Fibroblast of lung (primary cell): Measurements from ENCODE around the gene SAPCD1. TPM values are rescaled to one million over a fixed set of nuclear protein-coding genes. Genes with fewer than 3 reads are reported as not detected.

Experiments used
- DNase-seq, 2 donors: peaks; one replicate each; pipeline versions ENCODE4 v3.0.0 to v3.0.0-alpha.2; 2010; ENCODE audit warnings: low read depth in 2 of 2
- H2AFZ ChIP-seq: 2 replicates; pipeline ENCODE4 v1.5.1; 2012; ENCODE audit warnings: low read length, control low read depth, inconsistent platforms
- H3K27ac ChIP-seq: 2 replicates; pipeline ENCODE4 v1.5.1; 2011; ENCODE audit warnings: low read length, control low read depth; ENCODE audit not compliant: insufficient read depth
- H3K27me3 ChIP-seq: 2 replicates; pipeline ENCODE4 v1.5.1; 2011; ENCODE audit warnings: mild to moderate bottlenecking, low read length; ENCODE audit not compliant: control insufficient read depth, insufficient read depth
- H3K36me3 ChIP-seq: 2 replicates; pipeline ENCODE4 v1.5.1; 2011; ENCODE audit warnings: low read length; ENCODE audit not compliant: control insufficient read depth, insufficient read depth
- H3K4me1 ChIP-seq: 2 replicates; pipeline ENCODE4 v1.5.1; 2011; ENCODE audit warnings: low read length; ENCODE audit not compliant: control insufficient read depth, insufficient read depth; ENCODE audit errors: extremely low read depth
- H3K4me2 ChIP-seq: 2 replicates; pipeline ENCODE4 v1.5.1; 2011; ENCODE audit warnings: low read length, control low read depth; ENCODE audit not compliant: insufficient read depth; ENCODE audit errors: extremely low read depth
- H3K4me3 ChIP-seq, 4 experiments: fragments of 200-600 bp in 1 of 4; sonication (generic) in 1 of 4; replicated peaks in 1 of 4; 2 replicates each; pipeline ENCODE4 v1.5.1; 2011 to 2016; ENCODE audit warnings: low read length in 4 of 4, low read depth in 3 of 4, mild to moderate bottlenecking in 3 of 4, control low read depth in 2 of 4, inconsistent platforms in 1 of 4, mixed read lengths in 1 of 4; ENCODE audit not compliant: insufficient read depth in 1 of 4; ENCODE audit errors: control extremely low read depth in 1 of 4
- H3K79me2 ChIP-seq: 2 replicates; pipeline ENCODE4 v1.5.1; 2012; ENCODE audit warnings: mild to moderate bottlenecking, low read length, inconsistent platforms; ENCODE audit not compliant: control insufficient read depth, insufficient read depth
- H3K9ac ChIP-seq: 2 replicates; pipeline ENCODE4 v1.5.1; 2011; ENCODE audit warnings: mild to moderate bottlenecking, low read length, control low read depth; ENCODE audit not compliant: insufficient read depth
- H3K9me3 ChIP-seq: 2 replicates; pipeline ENCODE4 v1.5.1; 2012; ENCODE audit warnings: low read depth, low read length; ENCODE audit not compliant: control insufficient read depth, insufficient read depth
- H4K20me1 ChIP-seq: 2 replicates; pipeline ENCODE4 v1.5.1; 2011; ENCODE audit warnings: low read length; ENCODE audit not compliant: control insufficient read depth, insufficient read depth; ENCODE audit errors: extremely low read depth
- EZH2 ChIP-seq: IDR thresholded peaks from 2 replicates; pipeline ENCODE4 v1.5.1; 2012; ENCODE audit warnings: low read length, control low read depth, mild to moderate bottlenecking; ENCODE audit errors: missing control alignments
- polyA plus RNA-seq, 2 donors: library from polyadenylated mRNA; depleted of rRNA in 1 of 2; stranded (reverse) in 1 of 2; unstranded in 1 of 2; fragments of >200 nt; gene quantifications; 2 replicates each; pipeline ENCODE4 v1.2.1, GENCODE V29; 2011 to 2012; ENCODE audit warnings: missing spikeins in 1 of 2
- total RNA-seq: library from RNA; depleted of rRNA; stranded (reverse); fragments of >200 nt; gene quantifications from 2 replicates; pipeline ENCODE4 v1.2.1, GENCODE V29; 2014
- TF ChIP-seq, protein P1 (sequence below), 2 donors: IDR thresholded peaks in 1 of 2; conservative IDR thresholded peaks in 1 of 2; 1 replicate in 1 of 2; 2 replicates in 1 of 2; pipeline ENCODE4 v1.5.1; 2011 to 2012; ENCODE audit warnings: low read length in 2 of 2, control low read depth in 1 of 2, inconsistent platforms in 1 of 2, low read depth in 1 of 2, mild to moderate bottlenecking in 1 of 2

The SAPCD1 gene
- total and polyA plus RNA-seq, 2 donors (not counting 1 experiment from before 2014, with no cell fraction given) = 0.50 to 1.3 TPM

DNA sequence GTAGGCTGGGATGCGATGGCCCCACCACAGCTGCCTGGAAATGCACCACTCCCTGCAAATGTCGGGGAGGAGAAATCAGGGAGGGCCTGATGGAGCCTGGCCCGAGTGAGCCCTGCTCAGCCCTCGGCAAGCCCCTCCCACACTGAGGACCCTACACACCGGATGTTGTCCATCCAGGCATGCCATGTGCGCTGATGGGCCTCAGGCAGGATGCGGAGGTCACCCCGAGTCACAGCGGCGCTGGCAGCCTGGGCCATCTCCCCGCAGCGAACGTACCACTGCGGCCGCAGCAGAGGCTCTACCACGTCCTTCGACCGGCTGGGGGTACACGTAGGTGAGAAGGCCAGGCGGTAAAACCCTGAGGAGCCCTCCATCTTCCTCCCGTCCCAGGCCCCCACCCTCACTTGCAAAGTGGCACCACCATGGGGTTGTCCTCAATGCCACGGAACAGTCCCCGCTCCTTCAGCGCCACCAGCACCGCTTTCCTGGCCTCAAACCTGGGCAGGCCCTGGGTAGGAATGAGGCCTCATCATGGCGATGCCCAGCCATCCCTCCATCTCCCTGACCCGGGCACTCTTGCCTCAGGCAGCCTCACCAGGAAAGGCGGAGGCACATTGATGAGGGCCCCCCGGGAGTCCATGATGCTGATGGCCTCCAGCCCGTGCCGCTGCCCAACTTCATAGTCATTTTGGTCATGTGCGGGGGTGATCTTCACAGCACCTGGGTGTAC lies 19.8 kb downstream of the SAPCD1 start:
- H3K27ac ChIP-seq = no peak overlapping the region
- no peak overlapping the region for H2AFZ ChIP-seq
- no peak overlapping the region for H3K4me2 ChIP-seq
- H3K9me3 ChIP-seq = no peaks in the 10 kb centered on the region
- peaks cover 2% of the 10 kb centered on the region for H3K4me1 ChIP-seq
- H3K27me3 ChIP-seq = no peaks in the 10 kb centered on the region
- no peak overlapping the region for H3K4me3 ChIP-seq
- H3K9ac ChIP-seq = no peak overlapping the region
- DNase-seq = no peak
- no peaks in the 10 kb centered on the region for H4K20me1 ChIP-seq
- H3K79me2 ChIP-seq = no peaks in the 10 kb centered on the region
- H3K36me3 ChIP-seq = peaks cover 27% of the 10 kb centered on the region
- TF ChIP-seq, protein P1, sequence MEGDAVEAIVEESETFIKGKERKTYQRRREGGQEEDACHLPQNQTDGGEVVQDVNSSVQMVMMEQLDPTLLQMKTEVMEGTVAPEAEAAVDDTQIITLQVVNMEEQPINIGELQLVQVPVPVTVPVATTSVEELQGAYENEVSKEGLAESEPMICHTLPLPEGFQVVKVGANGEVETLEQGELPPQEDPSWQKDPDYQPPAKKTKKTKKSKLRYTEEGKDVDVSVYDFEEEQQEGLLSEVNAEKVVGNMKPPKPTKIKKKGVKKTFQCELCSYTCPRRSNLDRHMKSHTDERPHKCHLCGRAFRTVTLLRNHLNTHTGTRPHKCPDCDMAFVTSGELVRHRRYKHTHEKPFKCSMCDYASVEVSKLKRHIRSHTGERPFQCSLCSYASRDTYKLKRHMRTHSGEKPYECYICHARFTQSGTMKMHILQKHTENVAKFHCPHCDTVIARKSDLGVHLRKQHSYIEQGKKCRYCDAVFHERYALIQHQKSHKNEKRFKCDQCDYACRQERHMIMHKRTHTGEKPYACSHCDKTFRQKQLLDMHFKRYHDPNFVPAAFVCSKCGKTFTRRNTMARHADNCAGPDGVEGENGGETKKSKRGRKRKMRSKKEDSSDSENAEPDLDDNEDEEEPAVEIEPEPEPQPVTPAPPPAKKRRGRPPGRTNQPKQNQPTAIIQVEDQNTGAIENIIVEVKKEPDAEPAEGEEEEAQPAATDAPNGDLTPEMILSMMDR (conservative IDR thresholded peaks at IDR 0.05 in 1 of 2, IDR thresholded peaks at IDR 0.05 in 1 of 2; ENCODE audit: low read depth in 1 of 2, low read length in 2 of 2) = no peak
- TF ChIP-seq EZH2 = no peak

DNA sequence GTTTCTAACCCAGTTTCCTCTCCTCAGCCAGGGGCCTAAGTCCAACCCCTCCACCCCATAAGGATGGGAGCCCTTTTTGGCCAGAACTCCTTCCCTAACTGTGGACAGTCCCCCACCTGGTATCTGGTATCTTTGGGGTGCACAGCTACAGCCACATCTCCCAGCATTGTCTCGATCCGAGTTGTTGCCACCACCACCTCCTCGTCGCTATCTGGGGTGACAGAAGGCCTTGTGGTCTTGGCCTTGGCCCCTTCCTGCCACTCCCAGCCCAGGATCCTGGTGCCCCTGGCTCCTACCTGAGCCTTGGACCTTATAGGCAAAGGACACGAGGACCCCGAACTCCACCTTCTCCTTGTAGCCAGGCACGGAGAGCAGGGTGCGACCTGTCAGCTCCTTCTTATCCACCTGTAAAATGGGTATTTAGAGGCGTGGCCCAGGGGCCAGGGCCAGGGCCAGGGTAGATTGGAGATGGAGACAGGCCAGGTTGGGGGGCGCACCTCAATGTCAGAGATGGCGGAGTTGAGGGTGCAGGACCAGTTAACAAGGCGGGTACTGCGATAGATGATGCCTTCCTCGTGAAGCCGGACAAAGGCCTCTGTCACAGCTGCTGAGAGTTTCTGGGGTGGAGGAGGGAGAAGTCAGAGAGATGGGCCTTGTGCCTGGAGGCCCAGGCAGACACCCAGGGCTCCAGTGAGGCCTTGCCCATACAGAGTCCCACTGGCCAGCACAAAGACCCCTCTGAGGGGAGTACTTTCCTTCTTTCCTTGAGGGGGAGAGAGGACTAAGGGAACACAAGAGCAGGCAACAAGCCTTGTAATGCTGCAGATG lies 21.9 kb downstream of the SAPCD1 start:
- no peaks in the 10 kb centered on the region for H3K27me3 ChIP-seq
- H3K4me1 ChIP-seq = no peaks in the 10 kb centered on the region
- no peaks in the 10 kb centered on the region for H3K9me3 ChIP-seq
- H3K79me2 ChIP-seq = no peaks in the 10 kb centered on the region
- no peak overlapping the region for H3K4me2 ChIP-seq
- TF ChIP-seq EZH2 = no peak
- TF ChIP-seq, protein P1 (conservative IDR thresholded peaks at IDR 0.05 in 1 of 2, IDR thresholded peaks at IDR 0.05 in 1 of 2; ENCODE audit: low read depth in 1 of 2, low read length in 2 of 2) = no peak
- no peaks in the 10 kb centered on the region for H4K20me1 ChIP-seq
- no peak overlapping the region for H3K27ac ChIP-seq
- H3K4me3 ChIP-seq = no peak overlapping the region
- DNase-seq = no peak
- no peak overlapping the region for H3K9ac ChIP-seq
- no peak overlapping the region for H2AFZ ChIP-seq
- H3K36me3 ChIP-seq = peaks cover 23% of the 10 kb centered on the region

DNA sequence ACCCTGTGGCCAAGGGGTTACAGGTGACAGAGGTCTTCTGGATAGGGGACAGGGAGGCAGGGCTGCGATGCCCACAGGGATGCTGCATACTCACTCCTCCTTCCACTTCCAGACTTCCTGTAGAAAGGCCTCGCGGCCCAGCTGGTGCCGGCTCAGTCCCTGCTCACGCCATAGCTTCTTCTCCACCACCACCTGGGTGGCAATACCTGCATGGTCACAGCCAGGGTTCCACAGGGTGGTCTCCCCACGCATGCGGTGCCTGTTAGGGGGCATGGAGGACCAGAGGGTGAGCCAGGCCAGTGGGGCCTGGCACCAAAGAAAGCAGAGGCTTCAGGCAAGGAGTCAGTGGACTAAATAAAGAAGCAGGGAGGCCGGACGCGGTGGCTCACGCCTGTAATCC lies 23.0 kb downstream of the SAPCD1 start:
- Histone ChIP-seq H3K4me2 (no peak overlapping the region), H3K27ac (no peak overlapping the region), H3K27me3 (no peaks in the 10 kb centered on the region), H2AFZ (no peak overlapping the region), H3K79me2 (no peaks in the 10 kb centered on the region), H3K4me1 (no peaks in the 10 kb centered on the region), H3K9me3 (no peaks in the 10 kb centered on the region), H3K36me3 (peaks cover 24% of the 10 kb centered on the region), H3K4me3 (no peak overlapping the region), H3K9ac (no peak overlapping the region), H4K20me1 (no peaks in the 10 kb centered on the region)
- no peak for DNase-seq
- TF ChIP-seq, protein P1 (conservative IDR thresholded peaks at IDR 0.05 in 1 of 2, IDR thresholded peaks at IDR 0.05 in 1 of 2; ENCODE audit: low read depth in 1 of 2, low read length in 2 of 2) = no peak
- no peak for TF ChIP-seq EZH2
